ENCODE measurements around the gene LRP11. TPM values are rescaled to one million over a fixed set of nuclear protein-coding genes. Genes with fewer than 3 reads are reported as not detected.

The LRP11 gene
- total RNA-seq, 1 experiment from 2014 or later, result 14.8 TPM

DNA sequence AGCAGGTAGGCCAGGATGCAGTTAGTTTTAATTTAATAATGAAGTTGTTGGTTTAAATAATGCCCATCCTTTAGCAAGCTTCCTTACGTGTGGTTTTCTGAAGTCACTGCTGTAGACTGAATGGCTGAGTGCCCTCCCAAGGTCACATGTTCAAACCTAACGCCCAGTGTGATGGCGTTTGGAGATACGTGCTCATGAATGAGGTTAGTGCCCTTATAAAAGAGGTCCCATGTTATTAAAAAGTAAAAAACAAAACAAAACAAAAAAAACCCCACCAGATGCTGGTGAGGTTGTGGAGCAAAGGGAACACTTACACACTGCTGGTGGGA, 16.3 kb downstream of the LRP11 start:
- no peaks in the 10 kb centered on the region for H3K79me1 ChIP-seq (ENCODE audit: insufficient read depth, low read depth, low read length, poor library complexity, severe bottlenecking)
- no peak for DNase-seq
- H3K9ac ChIP-seq (ENCODE audit: extremely low read depth, insufficient read length, low read length), result no peak overlapping the region
- H4K20me1 ChIP-seq (ENCODE audit: control insufficient read depth, insufficient read depth, insufficient read length), result no peaks in the 10 kb centered on the region
- H3K9me3 Mint-ChIP-seq, result no peaks in the 10 kb centered on the region
- H2BK12ac ChIP-seq (ENCODE audit: insufficient read length, low read depth, low read length), result no peak overlapping the region
- H2BK20ac ChIP-seq (ENCODE audit: low read depth, low read length, poor library complexity, severe bottlenecking), result no peak overlapping the region
- no peaks in the 10 kb centered on the region for H3K27me3 ChIP-seq (ENCODE audit: insufficient read depth, low read length)
- H3T11ph ChIP-seq (ENCODE audit: low read length), result no peak overlapping the region
- WGBS (ENCODE audit: extremely low coverage, insufficient read length, low lambda C conversion rate), result no CpG with 5 or more reads among the region's 4 CpGs
- no peak overlapping the region for H4K8ac ChIP-seq (replicated peaks; ENCODE audit: insufficient read length, low read depth, low read length)
- no peak overlapping the region for H2AK5ac ChIP-seq (ENCODE audit: insufficient read length, low read length)
- no peaks in the 10 kb centered on the region for H3K79me2 ChIP-seq (ENCODE audit: insufficient read depth, low read length)
- no peak overlapping the region for H3K27ac Mint-ChIP-seq
- H2AFZ ChIP-seq (ENCODE audit: low read length), result no peak overlapping the region
- no peak overlapping the region for H2BK120ac ChIP-seq (ENCODE audit: low read depth, low read length, poor library complexity, severe bottlenecking)
- H3K23me2 ChIP-seq (ENCODE audit: insufficient read length, low read depth, low read length, poor library complexity, severe bottlenecking), result no peaks in the 10 kb centered on the region
- no peak overlapping the region for H3K56ac ChIP-seq (ENCODE audit: insufficient read length, low read depth, low read length)
- no peak overlapping the region for H4K5ac ChIP-seq (ENCODE audit: insufficient read length, low read depth, low read length)
- no peaks in the 10 kb centered on the region for H3K4me1 ChIP-seq (ENCODE audit: insufficient read depth, low read length)
- no peak overlapping the region for H3K14ac ChIP-seq (ENCODE audit: insufficient read depth, low read length)
- H4K91ac ChIP-seq (ENCODE audit: insufficient read length, low read depth, low read length), result no peak overlapping the region
- peaks cover 0 to 3% (median 0%) of the 10 kb centered on the region in 3 experiments; a peak in 2 of 7 replicates for H3K36me3 Mint-ChIP-seq (ENCODE audit: insufficient read depth in 1 of 3, low read depth in 3 of 3)
- TF ChIP-seq, protein P1, sequence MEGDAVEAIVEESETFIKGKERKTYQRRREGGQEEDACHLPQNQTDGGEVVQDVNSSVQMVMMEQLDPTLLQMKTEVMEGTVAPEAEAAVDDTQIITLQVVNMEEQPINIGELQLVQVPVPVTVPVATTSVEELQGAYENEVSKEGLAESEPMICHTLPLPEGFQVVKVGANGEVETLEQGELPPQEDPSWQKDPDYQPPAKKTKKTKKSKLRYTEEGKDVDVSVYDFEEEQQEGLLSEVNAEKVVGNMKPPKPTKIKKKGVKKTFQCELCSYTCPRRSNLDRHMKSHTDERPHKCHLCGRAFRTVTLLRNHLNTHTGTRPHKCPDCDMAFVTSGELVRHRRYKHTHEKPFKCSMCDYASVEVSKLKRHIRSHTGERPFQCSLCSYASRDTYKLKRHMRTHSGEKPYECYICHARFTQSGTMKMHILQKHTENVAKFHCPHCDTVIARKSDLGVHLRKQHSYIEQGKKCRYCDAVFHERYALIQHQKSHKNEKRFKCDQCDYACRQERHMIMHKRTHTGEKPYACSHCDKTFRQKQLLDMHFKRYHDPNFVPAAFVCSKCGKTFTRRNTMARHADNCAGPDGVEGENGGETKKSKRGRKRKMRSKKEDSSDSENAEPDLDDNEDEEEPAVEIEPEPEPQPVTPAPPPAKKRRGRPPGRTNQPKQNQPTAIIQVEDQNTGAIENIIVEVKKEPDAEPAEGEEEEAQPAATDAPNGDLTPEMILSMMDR (conservative IDR thresholded peaks at IDR 0.05), result no peak
- H2BK5ac ChIP-seq (ENCODE audit: insufficient read length, low read length), result no peak overlapping the region
- peaks cover 0 to 4% of the 10 kb centered on the region in 2 experiments; a peak in 2 of 4 replicates for H3K4me1 Mint-ChIP-seq
- no peak overlapping the region for H2BK15ac ChIP-seq (ENCODE audit: low read depth, low read length)
- no peak overlapping the region for H3K4me2 ChIP-seq (ENCODE audit: insufficient read depth, insufficient read length, low read length)
- no peaks in the 10 kb centered on the region for H3K27me3 Mint-ChIP-seq (ENCODE audit: low read depth)
- H3K27ac ChIP-seq (ENCODE audit: insufficient read length, low read depth, low read length), result no peak overlapping the region
- H3K9me3 ChIP-seq (ENCODE audit: control insufficient read depth, low read depth, low read length), result no peaks in the 10 kb centered on the region
- no peak overlapping the region for H3K4me3 Mint-ChIP-seq
- no peak overlapping the region for H3K23ac ChIP-seq (ENCODE audit: insufficient read length, low read depth, low read length)
- H3K18ac ChIP-seq (ENCODE audit: insufficient read length, low read depth, low read length), result no peak overlapping the region
- no peak overlapping the region for H3K4ac ChIP-seq (ENCODE audit: low read depth, low read length)

All from H9 (cell line).